H1 (cell line): ENCODE measurements around the gene MFAP4. TPM values are rescaled to one million over a fixed set of nuclear protein-coding genes. Genes with fewer than 3 reads are reported as not detected.
A peak's percentile ranks its signal among the peaks of the same experiment; 100 is the strongest.

Experiments used
- CTCF ChIA-PET: fragments of 300-600 bp; sonication (Branson Sonifier 250); formaldehyde crosslinking; loops from one replicate; lab custom pipeline; 2021; ENCODE audit not compliant: partially characterized antibody; lab: Charles Lee
- POLR2A ChIA-PET: fragments of 300-600 bp; sonication (Branson Sonifier 250); formaldehyde crosslinking; loops from one replicate; lab custom pipeline; 2021; ENCODE audit warnings: inconsistent platforms; ENCODE audit not compliant: partially characterized antibody; lab: Charles Lee
- DNase-seq, 2 experiments: peaks; one replicate each; pipeline versions ENCODE4 v3.0.0 to v3.0.0-alpha.2; 2010 to 2022; ENCODE audit warnings: low spot score in 2 of 2, low read depth in 1 of 2, mixed read lengths in 1 of 2
- FAIRE-seq: peaks from 2 replicates; lab custom pipeline; 2011; peaks lifted over from hg19 to GRCh38; lab: Jason Lieb, UNC
- H2AFZ ChIP-seq: 2 replicates; pipeline ENCODE4 v1.8.1; 2012; ENCODE audit warnings: low read length, inconsistent platforms
- H2AK5ac ChIP-seq: 2 replicates; pipeline ENCODE4 v1.6.1; 2013; ENCODE audit warnings: low read depth, low read length
- H2BK120ac ChIP-seq: replicated peaks from 2 replicates; pipeline ENCODE3; 2013; ENCODE audit warnings: low read depth, low read length, inconsistent platforms
- H2BK12ac ChIP-seq: 2 replicates; pipeline ENCODE4 v1.6.1; 2013; ENCODE audit warnings: low read depth, low read length
- H2BK15ac ChIP-seq: 2 replicates; pipeline ENCODE4 v1.6.1; 2013; ENCODE audit warnings: low read length
- H2BK20ac ChIP-seq: 2 replicates; pipeline ENCODE4 v1.6.1; 2013; ENCODE audit warnings: low read length
- H2BK5ac ChIP-seq: 2 replicates; pipeline ENCODE4 v1.6.1; 2013; ENCODE audit warnings: low read depth, low read length
- H3K14ac ChIP-seq: 2 replicates; pipeline ENCODE4 v1.6.1; 2013; ENCODE audit warnings: inconsistent platforms; ENCODE audit not compliant: insufficient read length
- H3K18ac ChIP-seq: 2 replicates; pipeline ENCODE4 v1.6.1; 2013; ENCODE audit warnings: low read length; ENCODE audit errors: extremely low read depth
- H3K23ac ChIP-seq: 2 replicates; pipeline ENCODE4 v1.6.1; 2013; ENCODE audit warnings: inconsistent platforms; ENCODE audit not compliant: insufficient read length
- H3K23me2 ChIP-seq: 2 replicates; pipeline ENCODE4 v1.6.1; 2013; ENCODE audit warnings: low read depth, low read length
- H3K27ac ChIP-seq: 2 replicates; pipeline ENCODE4 v1.6.1; 2011; ENCODE audit warnings: low read depth, low read length, inconsistent platforms
- H3K27me3 ChIP-seq, 4 experiments: replicated peaks in 1 of 4; 1 replicate in 1 of 4; 2 replicates in 3 of 4; pipeline versions ENCODE4 v1.6.1 to v1.8.1; 2011 to 2013; ENCODE audit warnings: low read length in 3 of 4, mild to moderate bottlenecking in 3 of 4, inconsistent platforms in 2 of 4, mixed read lengths in 2 of 4, moderate library complexity in 1 of 4; ENCODE audit not compliant: control insufficient read depth in 3 of 4, insufficient read depth in 3 of 4; ENCODE audit errors: extremely low read depth in 1 of 4
- H3K36me3 ChIP-seq, 4 experiments: 2 replicates each; pipeline versions ENCODE4 v1.6.1 to v1.8.1; 2011 to 2013; ENCODE audit warnings: mild to moderate bottlenecking in 4 of 4, low read length in 3 of 4, moderate library complexity in 2 of 4, control low read depth in 1 of 4, inconsistent platforms in 1 of 4; ENCODE audit not compliant: insufficient read depth in 4 of 4, control insufficient read depth in 2 of 4
- H3K4ac ChIP-seq: replicated peaks from 2 replicates; pipeline ENCODE3; 2013; ENCODE audit warnings: low read length, low read depth, mixed read lengths, inconsistent platforms; ENCODE audit not compliant: insufficient read length
- H3K4me1 ChIP-seq, 4 experiments: replicated peaks in 1 of 4; 1 replicate in 1 of 4; 2 replicates in 3 of 4; pipeline versions ENCODE4 v1.6.1 to v1.8.1; 2011 to 2013; ENCODE audit warnings: low read length in 3 of 4, inconsistent platforms in 2 of 4, mixed read lengths in 1 of 4; ENCODE audit not compliant: insufficient read depth in 4 of 4, control insufficient read depth in 3 of 4
- H3K4me2 ChIP-seq, 2 experiments: 2 replicates each; pipeline versions ENCODE4 v1.6.1 to v1.8.1; 2011 to 2013; ENCODE audit warnings: low read depth in 2 of 2, low read length in 2 of 2, control low read depth in 1 of 2, inconsistent platforms in 1 of 2, mild to moderate bottlenecking in 1 of 2; ENCODE audit not compliant: insufficient read depth in 1 of 2
- H3K4me3 ChIP-seq, 4 experiments: fragments of 200-600, 300-600 bp in 1 of 4; sonication (generic), shearing (Covaris generic), sonication (Bioruptor Twin) in 1 of 4; 2 replicates each; pipeline versions ENCODE4 v1.5.1 to v1.8.1; 2011 to 2016; ENCODE audit warnings: low read length in 4 of 4, low read depth in 3 of 4, control low read depth in 2 of 4, inconsistent platforms in 2 of 4, mild to moderate bottlenecking in 2 of 4, mixed read lengths in 1 of 4, moderate library complexity in 1 of 4; ENCODE audit not compliant: insufficient read depth in 2 of 4; ENCODE audit errors: extremely low read depth in 1 of 4
- H3K56ac ChIP-seq: replicated peaks from 2 replicates; pipeline ENCODE3; 2013; ENCODE audit warnings: low read depth, mild to moderate bottlenecking, mixed read lengths, low read length, inconsistent platforms; ENCODE audit not compliant: insufficient read length
- H3K79me1 ChIP-seq: 2 replicates; pipeline ENCODE4 v1.6.1; 2013; ENCODE audit warnings: low read depth, low read length, control low read depth
- H3K79me2 ChIP-seq, 2 experiments: 2 replicates each; pipeline versions ENCODE4 v1.6.1 to v1.8.1; 2012 to 2013; ENCODE audit warnings: low read length in 2 of 2, mild to moderate bottlenecking in 2 of 2, inconsistent platforms in 1 of 2; ENCODE audit not compliant: insufficient read depth in 2 of 2, control insufficient read depth in 1 of 2
- H3K9ac ChIP-seq, 4 experiments: replicated peaks in 1 of 4; 1 replicate in 1 of 4; 2 replicates in 3 of 4; pipeline versions ENCODE4 v1.6.1 to v1.8.1; 2011 to 2013; ENCODE audit warnings: low read depth in 3 of 4, low read length in 3 of 4, control low read depth in 2 of 4, mild to moderate bottlenecking in 2 of 4, moderate library complexity in 2 of 4, inconsistent platforms in 1 of 4; ENCODE audit errors: extremely low read depth in 1 of 4
- H3K9me3 ChIP-seq, 2 experiments: 2 replicates each; pipeline versions ENCODE4 v1.6.1 to v1.8.1; 2012 to 2013; ENCODE audit warnings: mild to moderate bottlenecking in 2 of 2, moderate library complexity in 2 of 2, control low read depth in 1 of 2, inconsistent platforms in 1 of 2, low read depth in 1 of 2, low read length in 1 of 2, mixed read lengths in 1 of 2; ENCODE audit not compliant: insufficient read depth in 2 of 2
- H4K20me1 ChIP-seq, 2 experiments: replicated peaks in 1 of 2; 2 replicates each; pipeline versions ENCODE3 to v1.8.1; 2011 to 2013; ENCODE audit warnings: inconsistent platforms in 2 of 2, low read length in 2 of 2, mild to moderate bottlenecking in 1 of 2; ENCODE audit not compliant: insufficient read depth in 2 of 2, control insufficient read depth in 1 of 2
- H4K5ac ChIP-seq: 2 replicates; pipeline ENCODE4 v1.6.1; 2013; ENCODE audit warnings: low read length, low read depth, mixed read lengths, inconsistent platforms; ENCODE audit not compliant: insufficient read length
- H4K8ac ChIP-seq: 2 replicates; pipeline ENCODE4 v1.8.0; 2013; ENCODE audit warnings: mild to moderate bottlenecking, moderate library complexity, low read length, inconsistent platforms; ENCODE audit not compliant: insufficient read depth; ENCODE audit errors: extremely low read depth
- H4K91ac ChIP-seq: replicated peaks from 2 replicates; pipeline ENCODE3; 2013; ENCODE audit warnings: low read length, mixed read lengths, inconsistent platforms; ENCODE audit not compliant: insufficient read length
- HDAC2 ChIP-seq, 2 experiments: fragments of 300-600 bp in 1 of 2; sonication (generic) in 1 of 2; IDR thresholded peaks; 2 replicates each; pipeline ENCODE4 v1.6.1; 2011 to 2012; ENCODE audit warnings: low read depth in 2 of 2, low read length in 2 of 2, mild to moderate bottlenecking in 2 of 2, moderate library complexity in 2 of 2, borderline replicate concordance in 1 of 2, inconsistent platforms in 1 of 2
- HDAC6 ChIP-seq: IDR thresholded peaks from one replicate; pipeline ENCODE4 v1.7.1; 2012; ENCODE audit warnings: low read depth, mild to moderate bottlenecking, inconsistent platforms, low read length, moderate library complexity
- NRF1 ChIP-seq: IDR thresholded peaks from 2 replicates; pipeline ENCODE4 v1.6.1; 2011; ENCODE audit warnings: mild to moderate bottlenecking, low read depth, low read length, improper control_type of control experiment
- SRF ChIP-seq: IDR thresholded peaks from 2 replicates; pipeline ENCODE4 v1.6.1; 2011; ENCODE audit warnings: mild to moderate bottlenecking, low read depth, low read length, moderate library complexity
- TCF12 ChIP-seq: IDR thresholded peaks from 2 replicates; pipeline ENCODE4 v1.6.1; 2011; ENCODE audit warnings: low read depth, mild to moderate bottlenecking, low read length
- WGBS, 2 experiments: shearing (Covaris generic) in 1 of 2; methylation state at CpG; one replicate each; pipeline versions ENCODE4 v1.1.6 to v1.1.7; 2013 to 2015; ENCODE audit warnings: low lambda C conversion rate in 2 of 2, mixed read lengths in 2 of 2, inconsistent platforms in 1 of 2, low coverage in 1 of 2, missing lambda C conversion rate in 1 of 2; ENCODE audit not compliant: insufficient replicate concordance in 2 of 2, insufficient coverage in 1 of 2, insufficient read length in 1 of 2; ENCODE audit errors: extremely low coverage in 1 of 2, missing lambda C conversion rate in 1 of 2; 5-methylcytosine and 5-hydroxymethylcytosine counted together
- long read RNA-seq, 2 experiments: library from RNA in 1 of 2; library from capped mRNA in 1 of 2; stranded (forward); transcript quantifications; one replicate each; pipeline ENCODE4 v2.0.0, GENCODE V29; 2021; ENCODE audit warnings: inconsistent platforms in 1 of 2
- polyA minus RNA-seq, 3 experiments: library from RNA; depleted of rRNA, polyadenylated mRNA; stranded (reverse); fragments of >200 nt; gene quantifications; 1 replicate in 2 of 3; 2 replicates in 1 of 3; pipeline ENCODE4 v1.2.3, GENCODE V29; 2011
- polyA plus RNA-seq, 7 experiments: library from polyadenylated mRNA; depleted of rRNA in 3 of 7; stranded (reverse) in 5 of 7; unstranded in 2 of 7; fragments of >200 nt in 5 of 7; fragments of 200-250 nt in 2 of 7; gene quantifications; 1 replicate in 5 of 7; 2 replicates in 1 of 7; 4 replicates in 1 of 7; pipeline versions ENCODE4 v1.2.1 to v1.2.3, GENCODE V29; 2011 to 2013; ENCODE audit warnings: missing spikeins in 2 of 7, mixed read lengths in 2 of 7
- total RNA-seq: library from RNA; stranded (reverse); fragmentation: NEBNext Ultra II Directional; extraction: Animal tissue kit (Norgen Biotek cat#: 25700); gene quantifications from 2 replicates; pipeline ENCODE4 v1.2.1, GENCODE V29; 2021

MFAP4 gene, protein sequence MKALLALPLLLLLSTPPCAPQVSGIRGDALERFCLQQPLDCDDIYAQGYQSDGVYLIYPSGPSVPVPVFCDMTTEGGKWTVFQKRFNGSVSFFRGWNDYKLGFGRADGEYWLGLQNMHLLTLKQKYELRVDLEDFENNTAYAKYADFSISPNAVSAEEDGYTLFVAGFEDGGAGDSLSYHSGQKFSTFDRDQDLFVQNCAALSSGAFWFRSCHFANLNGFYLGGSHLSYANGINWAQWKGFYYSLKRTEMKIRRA
- total RNA-seq: 3.6 and 3.8 TPM in 2 replicates
- 3.1 and 8.1 TPM in 2 replicates for polyA plus RNA-seq (2011; rRNA removed)
- polyA plus RNA-seq (2011; cell fraction: cytosol; rRNA removed): 3.4 TPM
- polyA plus RNA-seq (2011; cell fraction: nucleus; rRNA removed): 9.6 TPM
- polyA plus RNA-seq (2012, experiment 1 of 2): 3.4 to 5.8 TPM (median 4.6 TPM) in 4 replicates
- polyA plus RNA-seq (2012, experiment 2 of 2): 5.5 TPM
- 6.5 TPM for polyA plus RNA-seq (2013, experiment 1 of 2)
- polyA plus RNA-seq (2013, experiment 2 of 2): 8.6 TPM
- polyA minus RNA-seq (2011; rRNA and poly(A)+ RNA removed): 1.9 and 4.1 TPM in 2 replicates
- 3.8 TPM for polyA minus RNA-seq (2011; cell fraction: cytosol; rRNA and poly(A)+ RNA removed)
- 2.5 TPM for polyA minus RNA-seq (2011; cell fraction: nucleus; rRNA and poly(A)+ RNA removed)
- long read RNA-seq, experiment 1, partial matches to known transcripts: 3 of 7 reads
- long read RNA-seq, experiment 1, other reads (novel, unspliced or antisense): 2 of 7 reads
- long read RNA-seq, experiment 2, transcript MFAP4-201 (6 exons, 1,873 nt): major isoform, 7 of 7 reads
- long read RNA-seq, experiment 2, partial matches to known transcripts: 0 of 7 reads
- long read RNA-seq, experiment 2, other reads (novel, unspliced or antisense): 0 of 7 reads

DNA sequence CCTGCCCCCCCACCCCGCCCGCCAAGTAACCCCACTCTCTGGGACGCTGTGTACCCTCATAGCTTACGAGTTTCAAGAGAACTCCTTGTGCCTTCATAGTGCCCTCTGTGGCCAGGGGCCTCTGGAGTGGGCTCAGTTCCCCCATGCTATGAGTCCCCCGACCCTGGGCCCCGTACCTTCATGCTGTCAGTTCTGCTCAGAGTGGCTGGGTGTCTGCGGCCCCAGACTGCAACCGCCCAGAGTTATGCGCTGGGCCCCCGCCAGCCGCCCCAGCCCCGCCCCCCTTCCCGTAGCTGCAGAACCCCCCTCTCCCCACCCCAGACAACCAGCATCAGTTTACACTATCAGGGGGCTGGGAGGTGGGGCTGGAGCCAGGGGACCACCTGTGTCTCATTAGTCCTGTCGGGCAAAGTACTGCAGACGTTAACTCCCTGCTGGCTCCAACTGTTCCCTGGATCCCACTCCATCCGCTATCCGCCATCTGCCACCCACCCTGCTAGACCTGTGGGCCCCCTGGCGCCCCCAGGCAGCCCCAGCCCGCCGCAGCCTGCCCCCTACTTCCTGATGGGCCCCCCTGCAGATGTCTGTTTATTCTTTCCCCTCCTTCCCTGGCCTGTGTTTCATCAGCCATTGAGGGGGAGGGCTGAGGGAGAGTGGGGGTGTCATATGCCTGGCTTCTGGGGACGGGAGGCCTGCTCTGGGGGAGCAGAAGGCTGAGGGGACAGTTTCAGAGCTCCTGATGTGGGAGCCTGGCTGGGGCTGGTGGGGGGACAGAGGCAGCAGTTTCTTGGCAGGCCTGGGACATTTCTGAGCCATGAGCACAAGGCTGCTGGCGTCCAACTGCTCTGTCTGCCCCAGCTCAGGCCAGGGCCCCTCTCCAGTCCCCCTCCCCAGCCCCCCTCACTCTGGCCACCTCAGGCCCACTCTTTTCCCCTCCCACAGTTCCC, at the start of gene MFAP4:
TSS of gene MFAP4 (minus strand) at position 217 of the 947 bp plus-strand sequence. CDS start at position 182, 35 bp downstream.
- Histone ChIP-seq H2BK12ac (peak within 1 kb of the TSS; percentile 94), H4K91ac (peak within 1 kb of the TSS; percentile 77), H3K79me1 (peaks cover 5% of the 10 kb centered on the region), H2BK20ac (peak within 1 kb of the TSS; percentile 93; the same call in 1 of the 2 replicates), H3K79me2 (peaks cover 0 to 3% of the 10 kb centered on the region in 2 experiments; a peak in 2 of 4 replicates), H2BK15ac (peak within 1 kb of the TSS; percentile 96; the same call in 1 of the 2 replicates), H3K4me3 (peak within 1 kb of the TSS in 3 of 4 experiments; percentile 17 to 49 (median 18); a peak in 4 of 8 replicates), H4K20me1 (peaks cover 3 to 13% of the 10 kb centered on the region in 2 experiments), H3K27me3 (no peaks in the 10 kb centered on the region), H4K5ac (peak within 1 kb of the TSS; percentile 58), H3K9ac (peak within 1 kb of the TSS in 1 of 4 experiments; percentile 37; a peak in 1 of 7 replicates), H3K56ac (no peak within 1 kb of the TSS), H3K23me2 (peaks cover 3% of the 10 kb centered on the region; the same call in 1 of the 2 replicates), H2AFZ (no peak within 1 kb of the TSS), H2AK5ac (peak within 1 kb of the TSS; percentile 53; the same call in 1 of the 2 replicates), H3K4ac (peak within 1 kb of the TSS; percentile 95), H3K18ac (peak within 1 kb of the TSS; percentile 75), H3K4me1 (peaks cover 8 to 22% (median 15%) of the 10 kb centered on the region in 4 experiments), H2BK120ac (peak within 1 kb of the TSS; percentile 27), H3K4me2 (peak within 1 kb of the TSS; percentile 46 to 53), H3K36me3 (peaks cover 17 to 33% (median 21%) of the 10 kb centered on the region in 4 experiments), H2BK5ac (peak within 1 kb of the TSS; percentile 66; the same call in 1 of the 2 replicates), H3K14ac (no peak within 1 kb of the TSS), H3K9me3 (no peaks in the 10 kb centered on the region), H3K23ac (no peak within 1 kb of the TSS), H4K8ac (peak within 1 kb of the TSS; percentile 53; the same call in 1 of the 2 replicates), H3K27ac (peak within 1 kb of the TSS; percentile 30; the same call in 1 of the 2 replicates)
- FAIRE-seq (no peak), DNase-seq (peak in 1 of 2 experiments; percentile 66)
- 15% methylated on average over 10 of the region's 22 CpGs; no CpG with 5 or more reads in 1 of the 2 experiments for WGBS, 2 experiments
- ChIA-PET CTCF (interaction anchor here (0.8 to 2.1 kb wide), 3 partner anchors 10 to 60 kb away, joined by 3 to 12 read pairs (median 3); partner anchors contain the start of gene B9D1), POLR2A (interaction anchor here (0.8 to 2.7 kb wide), 9 partner anchors 9 to 284 kb away, joined by 3 to 23 read pairs (median 3); partner anchors contain the start of genes B9D1 and MAPK7)
- TF ChIP-seq TCF12 (no peak), HDAC2 (IDR thresholded peaks at IDR 0.05; ENCODE audit: borderline replicate concordance in 1 of 2, low read depth in 2 of 2, low read length in 2 of 2) (no peak), SRF (no peak), NRF1 (no peak), HDAC6 (no peak)
